Activated CD8-positive, alpha-beta memory T cell treated with anti-CD3 and anti-CD28 coated beads for 4 hours (primary cell): ENCODE measurements around the gene RRN3.
"Not testable (repeated sequence)": the region's sequence is repeated elsewhere in the genome, so short reads cannot be mapped to it uniquely, and the experiment has no call there.

Experiments
- DNase-seq, 2 donors: peaks; one replicate each; pipeline ENCODE4 v3.0.0-alpha.2; 2020; ENCODE audit warnings: low read depth in 2 of 2

Gene RRN3

GRCh38 chr16:15100372-15100987, 6.4 kb upstream of the RRN3 start:
- not testable (repeated sequence) for DNase-seq

GRCh38 chr16:15099366-15099909, 5.4 kb upstream of the RRN3 start:
- DNase-seq, result not testable (repeated sequence)

GRCh38 chr16:15096583-15096972, 2.5 kb upstream of the RRN3 start:
- DNase-seq, result not testable (repeated sequence)

- not testable (repeated sequence) for DNase-seq
These were observed 509 bp downstream of the RRN3 start for GRCh38 chr16:15093571-15093954.

GRCh38 chr16:15090663-15091269, 3.3 kb downstream of the RRN3 start:
- not testable (repeated sequence) for DNase-seq

GRCh38 chr16:15082788-15083187, 11.3 kb downstream of the RRN3 start:
- not testable (repeated sequence) for DNase-seq

GRCh38 chr16:15080883-15081282, 13.2 kb downstream of the RRN3 start:
- not testable (repeated sequence) for DNase-seq

GRCh38 chr16:15076161-15076560, 17.9 kb downstream of the RRN3 start:
- not testable (repeated sequence) for DNase-seq

GRCh38 chr16:15073101-15073500, 21.0 kb downstream of the RRN3 start:
- no peak for DNase-seq

- DNase-seq, result not testable (repeated sequence)
These were observed 21.9 kb downstream of the RRN3 start for GRCh38 chr16:15071916-15072769.

- not testable (repeated sequence) for DNase-seq
These were observed 23.1 kb downstream of the RRN3 start for GRCh38 chr16:15071013-15071412.

GRCh38 chr16:15066690-15067089, 27.4 kb downstream of the RRN3 start:
- DNase-seq, result not testable (repeated sequence)

GRCh38 chr16:15065961-15066360, 28.1 kb downstream of the RRN3 start:
- not testable (repeated sequence) for DNase-seq

- DNase-seq, result not testable (repeated sequence)
These were observed 31.8 kb downstream of the RRN3 start for GRCh38 chr16:15062085-15062810.

GRCh38 chr16:15059324-15059723, 34.7 kb downstream of the RRN3 start:
- no peak for DNase-seq

GRCh38 chr16:15057681-15058417, 36.2 kb downstream of the RRN3 start:
- no peak for DNase-seq

- peak in 1 of 2 donors; percentile 46 for DNase-seq
These were observed 38.7 kb downstream of the RRN3 start for GRCh38 chr16:15055141-15056053.

- DNase-seq, result no peak
These were observed 39.5 kb downstream of the RRN3 start for GRCh38 chr16:15054357-15055140.

- no peak for DNase-seq
These were observed 40.2 kb downstream of the RRN3 start for GRCh38 chr16:15053904-15054303.
